HEK293 (cell line): ENCODE data around the gene LYPLAL1.

Source experiments
- CTCF ChIA-PET: fragments of 350-600 bp; formaldehyde crosslinking; extraction: SDS; loops from one replicate; lab custom pipeline; 2021; ENCODE audit warnings: antibody characterized with exemption; lab: Yijun Ruan, JAX
- POLR2A ChIA-PET: fragments of 300-600 bp; formaldehyde crosslinking; extraction: SDS; loops from one replicate; lab custom pipeline; 2020; ENCODE audit warnings: antibody characterized with exemption, inconsistent platforms; lab: Yijun Ruan, JAX
- H3K27ac ChIP-seq: fragments of 200-500 bp; sonication (Bioruptor generic); 2 replicates; pipeline ENCODE4 v1.5.1; 2014; ENCODE audit warnings: low read depth, low read length, control low read depth, inconsistent platforms; ENCODE audit errors: extremely low read depth
- H3K36me3 ChIP-seq, 2 experiments: fragments of 200-500 bp in 1 of 2; sonication (Bioruptor generic) in 1 of 2; 1 replicate in 1 of 2; 2 replicates in 1 of 2; pipeline ENCODE4 v1.5.1; 2014 to 2017; ENCODE audit warnings: inconsistent platforms in 2 of 2, low read length in 2 of 2; ENCODE audit not compliant: control insufficient read depth in 2 of 2, insufficient read depth in 1 of 2
- H3K4me1 ChIP-seq: fragments of 200-500 bp; sonication (Bioruptor generic); 2 replicates; pipeline ENCODE4 v1.5.1; 2014; ENCODE audit warnings: mild to moderate bottlenecking, low read length, inconsistent platforms; ENCODE audit not compliant: control insufficient read depth, insufficient read depth
- H3K4me3 ChIP-seq: 2 replicates; pipeline ENCODE4 v1.5.1; 2011; ENCODE audit warnings: low read depth, mild to moderate bottlenecking, control low read depth, low read length, moderate library complexity
- H3K9me3 ChIP-seq: fragments of 200-500 bp; sonication (Bioruptor generic); 2 replicates; pipeline ENCODE4 v1.5.1; 2014; ENCODE audit warnings: low read depth, low read length, inconsistent platforms; ENCODE audit not compliant: control insufficient read depth, insufficient read depth
- KLF8 ChIP-seq: fragments of 450-650 bp; formaldehyde crosslinking; IDR thresholded peaks from 2 replicates; pipeline ENCODE4 v1.5.1; 2016; ENCODE audit warnings: missing biosample characterization, missing genetic modification characterization
- SP2 ChIP-seq: fragments of 450-650 bp; formaldehyde crosslinking; IDR thresholded peaks from 2 replicates; pipeline ENCODE4 v1.5.1; 2016; ENCODE audit warnings: missing biosample characterization, missing genetic modification characterization
- SP3 ChIP-seq: fragments of 450-650 bp; formaldehyde crosslinking; IDR thresholded peaks from 2 replicates; pipeline ENCODE4 v1.5.1; 2016; ENCODE audit warnings: missing biosample characterization, missing genetic modification characterization
- SP7 ChIP-seq: fragments of 450-650 bp; formaldehyde crosslinking; IDR thresholded peaks from 2 replicates; pipeline ENCODE4 v1.5.1; 2016; ENCODE audit warnings: missing biosample characterization, missing genetic modification characterization
- YY2 ChIP-seq: fragments of 450-650 bp; formaldehyde crosslinking; IDR thresholded peaks from 2 replicates; pipeline ENCODE4 v1.5.1; 2016; ENCODE audit warnings: missing biosample characterization, missing genetic modification characterization
- ZBTB8A ChIP-seq: fragments of 450-650 bp; formaldehyde crosslinking; IDR thresholded peaks from 2 replicates; pipeline ENCODE4 v1.5.1; 2016; ENCODE audit warnings: missing biosample characterization, missing genetic modification characterization
- ZFP69B ChIP-seq: fragments of 450-650 bp; formaldehyde crosslinking; IDR thresholded peaks from 2 replicates; pipeline ENCODE4 v1.5.1; 2016; ENCODE audit warnings: missing biosample characterization, missing genetic modification characterization
- ZIC2 ChIP-seq: fragments of 450-650 bp; formaldehyde crosslinking; IDR thresholded peaks from 2 replicates; pipeline ENCODE4 v1.5.1; 2016; ENCODE audit warnings: missing biosample characterization, missing genetic modification characterization
- ZNF239 ChIP-seq: fragments of 450-650 bp; formaldehyde crosslinking; IDR thresholded peaks from 2 replicates; pipeline ENCODE4 v1.5.1; 2016; ENCODE audit warnings: missing biosample characterization, missing genetic modification characterization
- ZNF335 ChIP-seq: fragments of 450-650 bp; formaldehyde crosslinking; conservative IDR thresholded peaks from 2 replicates; pipeline ENCODE4 v1.5.1; 2016; ENCODE audit warnings: missing biosample characterization, missing genetic modification characterization
- ZNF394 ChIP-seq: fragments of 450-650 bp; formaldehyde crosslinking; IDR thresholded peaks from 2 replicates; pipeline ENCODE4 v1.5.1; 2016; ENCODE audit warnings: missing biosample characterization, missing genetic modification characterization, mild to moderate bottlenecking, moderate library complexity, borderline replicate concordance
- ZNF561 ChIP-seq: fragments of 450-650 bp; IDR thresholded peaks from 2 replicates; pipeline ENCODE4 v1.5.1; 2018; ENCODE audit warnings: missing biosample characterization, missing genetic modification characterization, borderline replicate concordance
- ZNF629 ChIP-seq: fragments of 450-650 bp; formaldehyde crosslinking; IDR thresholded peaks from 2 replicates; pipeline ENCODE4 v1.5.1; 2017; ENCODE audit warnings: missing biosample characterization, missing genetic modification characterization
- ZNF660 ChIP-seq: fragments of 450-650 bp; IDR thresholded peaks from 2 replicates; pipeline ENCODE4 v1.5.1; 2018; ENCODE audit warnings: missing biosample characterization, mild to moderate bottlenecking, missing genetic modification characterization
- ZNF76 ChIP-seq: fragments of 450-650 bp; formaldehyde crosslinking; IDR thresholded peaks from 2 replicates; pipeline ENCODE4; 2016; ENCODE audit warnings: low read depth, missing biosample characterization, missing genetic modification characterization, borderline replicate concordance
- ZNF843 ChIP-seq: fragments of 450-650 bp; formaldehyde crosslinking; IDR thresholded peaks from 2 replicates; pipeline ENCODE4 v1.5.1; 2016; ENCODE audit warnings: missing biosample characterization, missing genetic modification characterization
- ZSCAN30 ChIP-seq: fragments of 450-650 bp; IDR thresholded peaks from 2 replicates; pipeline ENCODE4 v1.5.1; 2018; ENCODE audit warnings: missing biosample characterization, mild to moderate bottlenecking, missing genetic modification characterization, moderate library complexity
- TF ChIP-seq, protein P1 (sequence below): fragments of 450-650 bp; formaldehyde crosslinking; IDR thresholded peaks from 2 replicates; pipeline ENCODE4 v1.5.1; 2017; ENCODE audit warnings: missing biosample characterization, mild to moderate bottlenecking, missing genetic modification characterization, moderate library complexity
- TF ChIP-seq, protein P2 (sequence below): fragments of 450-650 bp; formaldehyde crosslinking; IDR thresholded peaks from 2 replicates; pipeline ENCODE4 v1.5.1; 2016; ENCODE audit warnings: missing biosample characterization, missing genetic modification characterization
- TF ChIP-seq, protein P3 (sequence below): fragments of 450-650 bp; formaldehyde crosslinking; IDR thresholded peaks from 2 replicates; pipeline ENCODE4 v1.5.1; 2016; ENCODE audit warnings: missing biosample characterization, missing genetic modification characterization
- TF ChIP-seq, protein P4 (sequence below): fragments of 450-650 bp; formaldehyde crosslinking; IDR thresholded peaks from 2 replicates; pipeline ENCODE4 v1.5.1; 2016; ENCODE audit warnings: missing biosample characterization, missing genetic modification characterization
- TF ChIP-seq, protein P5 (sequence below): fragments of 450-650 bp; formaldehyde crosslinking; optimal IDR thresholded peaks from 2 replicates; pipeline ENCODE3; 2016; ENCODE audit warnings: missing biosample characterization, mild to moderate bottlenecking, missing genetic modification characterization
- TF ChIP-seq, protein P6 (sequence below): fragments of 450-650 bp; formaldehyde crosslinking; IDR thresholded peaks from 2 replicates; pipeline ENCODE4 v1.5.1; 2016; ENCODE audit warnings: missing biosample characterization, missing genetic modification characterization

LYPLAL1 gene

DNA sequence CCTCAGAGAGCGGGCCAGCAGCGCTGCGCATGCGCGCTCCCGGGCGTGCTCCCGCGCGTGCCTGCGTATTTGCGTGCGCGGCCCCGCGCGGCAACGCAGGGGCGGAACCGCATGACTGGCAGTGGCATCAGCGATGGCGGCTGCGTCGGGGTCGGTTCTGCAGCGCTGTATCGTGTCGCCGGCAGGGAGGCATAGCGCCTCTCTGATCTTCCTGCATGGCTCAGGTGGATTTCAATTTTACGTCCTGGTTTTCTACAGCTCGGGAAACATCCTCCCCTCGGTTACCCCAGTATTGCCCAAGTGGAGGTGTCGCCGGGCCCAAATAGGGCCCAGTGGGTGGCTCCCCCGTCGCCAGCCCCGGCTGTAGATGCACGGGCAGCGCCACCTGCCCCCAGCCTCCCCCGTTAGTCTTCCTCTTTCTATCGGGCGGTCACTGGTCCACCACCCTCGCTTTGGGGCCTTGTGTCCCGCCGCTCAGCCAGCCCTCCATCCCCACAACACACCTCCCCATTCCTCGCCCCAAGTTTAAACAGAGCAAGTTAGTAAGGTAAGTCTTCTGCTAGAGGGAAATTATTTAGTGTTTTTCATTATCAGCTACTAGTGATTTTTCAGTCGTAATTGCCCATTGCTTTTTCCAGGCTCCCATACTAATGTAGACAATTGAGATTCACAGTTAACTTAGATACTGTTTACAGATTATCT is at the start of gene LYPLAL1:
LYPLAL1 (plus strand) TSS at position 121 of the 702 bp plus-strand sequence; CDS start at position 134, 13 bp downstream.
- POLR2A ChIA-PET: interaction anchor here (1.2 to 1.5 kb wide), 2 partner anchors 14 to 381 kb away, joined by 3 to 7 read pairs; no protein-coding TSS in a partner anchor
- H3K4me1 ChIP-seq: no peaks in the 10 kb centered on the region
- H3K36me3 ChIP-seq: peaks cover 0 to 11% of the 10 kb centered on the region in 2 experiments; a peak in 1 of 3 replicates
- no peaks in the 10 kb centered on the region for H3K9me3 ChIP-seq
- CTCF ChIA-PET: interaction anchor here (0.5 to 1.4 kb wide), 4 partner anchors 13 to 844 kb away, joined by 3 to 5 read pairs (median 4); no protein-coding TSS in a partner anchor
- peak within 1 kb of the TSS; percentile 76 for H3K27ac ChIP-seq
- peak within 1 kb of the TSS; percentile 93 for H3K4me3 ChIP-seq
- TF ChIP-seq ZFP69B (peak; percentile 64), ZNF394 (no peak), ZNF239 (tag by site-specific recombination) (0 out of 2 replicates have a peak, but pooled peaks have one; percentile 12), ZIC2 (peak; percentile 31; the same call in 1 of the 2 replicates), ZSCAN30 (tag by site-specific recombination) (0 out of 2 replicates have a peak, but pooled peaks have one; percentile 13), ZNF76 (peak; percentile 44; the same call in 1 of the 2 replicates), SP3 (tag by site-specific recombination) (peak; percentile 52; the same call in 1 of the 2 replicates), KLF8 (tag by site-specific recombination) (peak; percentile 82), ZNF335 (peak; percentile 98), SP7 (tag by site-specific recombination) (peak; percentile 80), ZNF629 (peak; percentile 66), ZNF660 (tag by site-specific recombination) (peak; percentile 68; the same call in 1 of the 2 replicates), SP2 (tag by site-specific recombination) (peak; percentile 69), ZNF843 (tag by site-specific recombination) (peak; percentile 61), YY2 (peak; percentile 88), ZNF561 (tag by site-specific recombination) (peak; percentile 90), ZBTB8A (tag by site-specific recombination) (peak; percentile 54; the same call in 1 of the 2 replicates)
- TF ChIP-seq, protein P1, sequence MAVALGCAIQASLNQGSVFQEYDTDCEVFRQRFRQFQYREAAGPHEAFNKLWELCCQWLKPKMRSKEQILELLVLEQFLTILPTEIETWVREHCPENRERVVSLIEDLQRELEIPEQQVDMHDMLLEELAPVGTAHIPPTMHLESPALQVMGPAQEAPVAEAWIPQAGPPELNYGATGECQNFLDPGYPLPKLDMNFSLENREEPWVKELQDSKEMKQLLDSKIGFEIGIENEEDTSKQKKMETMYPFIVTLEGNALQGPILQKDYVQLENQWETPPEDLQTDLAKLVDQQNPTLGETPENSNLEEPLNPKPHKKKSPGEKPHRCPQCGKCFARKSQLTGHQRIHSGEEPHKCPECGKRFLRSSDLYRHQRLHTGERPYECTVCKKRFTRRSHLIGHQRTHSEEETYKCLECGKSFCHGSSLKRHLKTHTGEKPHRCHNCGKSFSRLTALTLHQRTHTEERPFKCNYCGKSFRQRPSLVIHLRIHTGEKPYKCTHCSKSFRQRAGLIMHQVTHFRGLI: 0 out of 2 replicates have a peak, but pooled peaks have one; percentile 18
- TF ChIP-seq, protein P2, sequence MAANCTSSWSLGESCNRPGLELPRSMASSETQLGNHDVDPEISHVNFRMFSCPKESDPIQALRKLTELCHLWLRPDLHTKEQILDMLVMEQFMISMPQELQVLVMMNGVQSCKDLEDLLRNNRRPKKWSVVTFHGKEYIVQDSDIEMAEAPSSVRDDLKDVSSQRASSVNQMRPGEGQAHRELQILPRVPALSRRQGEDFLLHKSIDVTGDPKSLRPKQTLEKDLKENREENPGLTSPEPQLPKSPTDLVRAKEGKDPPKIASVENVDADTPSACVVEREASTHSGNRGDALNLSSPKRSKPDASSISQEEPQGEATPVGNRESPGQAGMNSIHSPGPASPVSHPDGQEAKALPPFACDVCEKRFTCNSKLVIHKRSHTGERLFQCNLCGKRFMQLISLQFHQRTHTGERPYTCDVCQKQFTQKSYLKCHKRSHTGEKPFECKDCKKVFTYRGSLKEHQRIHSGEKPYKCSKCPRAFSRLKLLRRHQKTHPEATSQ (tag by site-specific recombination): no peak; the same call in 1 of the 2 replicates
- TF ChIP-seq, protein P3, sequence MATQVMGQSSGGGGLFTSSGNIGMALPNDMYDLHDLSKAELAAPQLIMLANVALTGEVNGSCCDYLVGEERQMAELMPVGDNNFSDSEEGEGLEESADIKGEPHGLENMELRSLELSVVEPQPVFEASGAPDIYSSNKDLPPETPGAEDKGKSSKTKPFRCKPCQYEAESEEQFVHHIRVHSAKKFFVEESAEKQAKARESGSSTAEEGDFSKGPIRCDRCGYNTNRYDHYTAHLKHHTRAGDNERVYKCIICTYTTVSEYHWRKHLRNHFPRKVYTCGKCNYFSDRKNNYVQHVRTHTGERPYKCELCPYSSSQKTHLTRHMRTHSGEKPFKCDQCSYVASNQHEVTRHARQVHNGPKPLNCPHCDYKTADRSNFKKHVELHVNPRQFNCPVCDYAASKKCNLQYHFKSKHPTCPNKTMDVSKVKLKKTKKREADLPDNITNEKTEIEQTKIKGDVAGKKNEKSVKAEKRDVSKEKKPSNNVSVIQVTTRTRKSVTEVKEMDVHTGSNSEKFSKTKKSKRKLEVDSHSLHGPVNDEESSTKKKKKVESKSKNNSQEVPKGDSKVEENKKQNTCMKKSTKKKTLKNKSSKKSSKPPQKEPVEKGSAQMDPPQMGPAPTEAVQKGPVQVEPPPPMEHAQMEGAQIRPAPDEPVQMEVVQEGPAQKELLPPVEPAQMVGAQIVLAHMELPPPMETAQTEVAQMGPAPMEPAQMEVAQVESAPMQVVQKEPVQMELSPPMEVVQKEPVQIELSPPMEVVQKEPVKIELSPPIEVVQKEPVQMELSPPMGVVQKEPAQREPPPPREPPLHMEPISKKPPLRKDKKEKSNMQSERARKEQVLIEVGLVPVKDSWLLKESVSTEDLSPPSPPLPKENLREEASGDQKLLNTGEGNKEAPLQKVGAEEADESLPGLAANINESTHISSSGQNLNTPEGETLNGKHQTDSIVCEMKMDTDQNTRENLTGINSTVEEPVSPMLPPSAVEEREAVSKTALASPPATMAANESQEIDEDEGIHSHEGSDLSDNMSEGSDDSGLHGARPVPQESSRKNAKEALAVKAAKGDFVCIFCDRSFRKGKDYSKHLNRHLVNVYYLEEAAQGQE (tag by site-specific recombination): no peak
- TF ChIP-seq, protein P4, sequence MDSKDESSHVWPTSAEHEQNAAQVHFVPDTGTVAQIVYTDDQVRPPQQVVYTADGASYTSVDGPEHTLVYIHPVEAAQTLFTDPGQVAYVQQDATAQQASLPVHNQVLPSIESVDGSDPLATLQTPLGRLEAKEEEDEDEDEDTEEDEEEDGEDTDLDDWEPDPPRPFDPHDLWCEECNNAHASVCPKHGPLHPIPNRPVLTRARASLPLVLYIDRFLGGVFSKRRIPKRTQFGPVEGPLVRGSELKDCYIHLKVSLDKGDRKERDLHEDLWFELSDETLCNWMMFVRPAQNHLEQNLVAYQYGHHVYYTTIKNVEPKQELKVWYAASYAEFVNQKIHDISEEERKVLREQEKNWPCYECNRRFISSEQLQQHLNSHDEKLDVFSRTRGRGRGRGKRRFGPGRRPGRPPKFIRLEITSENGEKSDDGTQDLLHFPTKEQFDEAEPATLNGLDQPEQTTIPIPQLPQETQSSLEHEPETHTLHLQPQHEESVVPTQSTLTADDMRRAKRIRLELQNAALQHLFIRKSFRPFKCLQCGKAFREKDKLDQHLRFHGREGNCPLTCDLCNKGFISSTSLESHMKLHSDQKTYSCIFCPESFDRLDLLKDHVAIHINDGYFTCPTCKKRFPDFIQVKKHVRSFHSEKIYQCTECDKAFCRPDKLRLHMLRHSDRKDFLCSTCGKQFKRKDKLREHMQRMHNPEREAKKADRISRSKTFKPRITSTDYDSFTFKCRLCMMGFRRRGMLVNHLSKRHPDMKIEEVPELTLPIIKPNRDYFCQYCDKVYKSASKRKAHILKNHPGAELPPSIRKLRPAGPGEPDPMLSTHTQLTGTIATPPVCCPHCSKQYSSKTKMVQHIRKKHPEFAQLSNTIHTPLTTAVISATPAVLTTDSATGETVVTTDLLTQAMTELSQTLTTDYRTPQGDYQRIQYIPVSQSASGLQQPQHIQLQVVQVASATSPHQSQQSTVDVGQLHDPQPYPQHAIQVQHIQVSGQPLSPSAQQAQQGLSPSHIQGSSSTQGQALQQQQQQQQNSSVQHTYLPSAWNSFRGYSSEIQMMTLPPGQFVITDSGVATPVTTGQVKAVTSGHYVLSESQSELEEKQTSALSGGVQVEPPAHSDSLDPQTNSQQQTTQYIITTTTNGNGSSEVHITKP (tag by site-specific recombination): peak; percentile 79
- TF ChIP-seq, protein P5, sequence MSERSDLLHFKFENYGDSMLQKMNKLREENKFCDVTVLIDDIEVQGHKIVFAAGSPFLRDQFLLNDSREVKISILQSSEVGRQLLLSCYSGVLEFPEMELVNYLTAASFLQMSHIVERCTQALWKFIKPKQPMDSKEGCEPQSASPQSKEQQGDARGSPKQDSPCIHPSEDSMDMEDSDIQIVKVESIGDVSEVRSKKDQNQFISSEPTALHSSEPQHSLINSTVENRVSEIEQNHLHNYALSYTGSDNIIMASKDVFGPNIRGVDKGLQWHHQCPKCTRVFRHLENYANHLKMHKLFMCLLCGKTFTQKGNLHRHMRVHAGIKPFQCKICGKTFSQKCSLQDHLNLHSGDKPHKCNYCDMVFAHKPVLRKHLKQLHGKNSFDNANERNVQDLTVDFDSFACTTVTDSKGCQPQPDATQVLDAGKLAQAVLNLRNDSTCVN (tag by site-specific recombination): peak; percentile 99
- TF ChIP-seq, protein P6, sequence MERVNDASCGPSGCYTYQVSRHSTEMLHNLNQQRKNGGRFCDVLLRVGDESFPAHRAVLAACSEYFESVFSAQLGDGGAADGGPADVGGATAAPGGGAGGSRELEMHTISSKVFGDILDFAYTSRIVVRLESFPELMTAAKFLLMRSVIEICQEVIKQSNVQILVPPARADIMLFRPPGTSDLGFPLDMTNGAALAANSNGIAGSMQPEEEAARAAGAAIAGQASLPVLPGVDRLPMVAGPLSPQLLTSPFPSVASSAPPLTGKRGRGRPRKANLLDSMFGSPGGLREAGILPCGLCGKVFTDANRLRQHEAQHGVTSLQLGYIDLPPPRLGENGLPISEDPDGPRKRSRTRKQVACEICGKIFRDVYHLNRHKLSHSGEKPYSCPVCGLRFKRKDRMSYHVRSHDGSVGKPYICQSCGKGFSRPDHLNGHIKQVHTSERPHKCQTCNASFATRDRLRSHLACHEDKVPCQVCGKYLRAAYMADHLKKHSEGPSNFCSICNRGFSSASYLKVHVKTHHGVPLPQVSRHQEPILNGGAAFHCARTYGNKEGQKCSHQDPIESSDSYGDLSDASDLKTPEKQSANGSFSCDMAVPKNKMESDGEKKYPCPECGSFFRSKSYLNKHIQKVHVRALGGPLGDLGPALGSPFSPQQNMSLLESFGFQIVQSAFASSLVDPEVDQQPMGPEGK (tag by site-specific recombination): peak; percentile 66; the same call in 1 of the 2 replicates
